ENCODE results near the gene SLC2A14.
"Not testable (repeated sequence)": the region's sequence is repeated elsewhere in the genome, so short reads cannot be mapped to it uniquely, and the experiment has no call there.

The SLC2A14 gene

GRCh38 chr12:7869137-7869536 lies 3.6 kb downstream of the SLC2A14 start:
- no peak for DNase-seq

- no peak for DNase-seq
Observed at GRCh38 chr12:7868391-7868790, 4.3 kb downstream of the SLC2A14 start.

GRCh38 chr12:7864601-7865150 lies 8.0 kb downstream of the SLC2A14 start:
- DNase-seq: no peak

- not testable (repeated sequence) for DNase-seq
Observed at GRCh38 chr12:7862814-7863348, 9.8 kb downstream of the SLC2A14 start.

GRCh38 chr12:7862301-7862700 lies 10.4 kb downstream of the SLC2A14 start:
- not testable (repeated sequence) for DNase-seq

GRCh38 chr12:7859552-7859951 lies 13.2 kb downstream of the SLC2A14 start:
- no peak for DNase-seq

GRCh38 chr12:7857971-7858370 lies 14.7 kb downstream of the SLC2A14 start:
- DNase-seq: no peak

- no peak for DNase-seq
Observed at GRCh38 chr12:7856516-7856915, 16.2 kb downstream of the SLC2A14 start.

GRCh38 chr12:7853557-7853956 lies 19.2 kb downstream of the SLC2A14 start:
- no peak for DNase-seq

- not testable (repeated sequence) for DNase-seq
Observed at GRCh38 chr12:7851622-7852081, 21.1 kb downstream of the SLC2A14 start.

- not testable (repeated sequence) for DNase-seq
Observed at GRCh38 chr12:7850099-7850498, 22.6 kb downstream of the SLC2A14 start.

- DNase-seq: not testable (repeated sequence)
Observed at GRCh38 chr12:7848098-7848422, 24.7 kb downstream of the SLC2A14 start.

- not testable (repeated sequence) for DNase-seq
Observed at GRCh38 chr12:7847226-7848097, 25.3 kb downstream of the SLC2A14 start.

- DNase-seq: no peak
Observed at GRCh38 chr12:7844116-7844515, 28.6 kb downstream of the SLC2A14 start.

- DNase-seq: not testable (repeated sequence)
Observed at GRCh38 chr12:7843583-7843982, 29.1 kb downstream of the SLC2A14 start.

- DNase-seq: not testable (repeated sequence)
Observed at GRCh38 chr12:7843149-7843548, 29.6 kb downstream of the SLC2A14 start.

- not testable (repeated sequence) for DNase-seq
Observed at GRCh38 chr12:7842444-7842843, 30.3 kb downstream of the SLC2A14 start.

- DNase-seq: not testable (repeated sequence)
Observed at GRCh38 chr12:7839848-7840247, 32.9 kb downstream of the SLC2A14 start.

- DNase-seq: not testable (repeated sequence)
Observed at GRCh38 chr12:7839226-7839625, 33.5 kb downstream of the SLC2A14 start.

GRCh38 chr12:7837366-7837765 lies 35.3 kb downstream of the SLC2A14 start:
- DNase-seq: no peak

- no peak for DNase-seq
Observed at GRCh38 chr12:7835766-7836165, 36.9 kb downstream of the SLC2A14 start.

GRCh38 chr12:7835116-7835515 lies 37.6 kb downstream of the SLC2A14 start:
- DNase-seq: no peak

GRCh38 chr12:7834701-7835100 lies 38.0 kb downstream of the SLC2A14 start:
- DNase-seq: no peak

GRCh38 chr12:7833831-7834230 lies 38.9 kb downstream of the SLC2A14 start:
- DNase-seq: no peak

All from SW 1271 (cell line).